ENCODE measurements around the gene TDRD9.
A peak's percentile ranks its signal among the peaks of the same experiment; 100 is the strongest.

Gene TDRD9

DNA sequence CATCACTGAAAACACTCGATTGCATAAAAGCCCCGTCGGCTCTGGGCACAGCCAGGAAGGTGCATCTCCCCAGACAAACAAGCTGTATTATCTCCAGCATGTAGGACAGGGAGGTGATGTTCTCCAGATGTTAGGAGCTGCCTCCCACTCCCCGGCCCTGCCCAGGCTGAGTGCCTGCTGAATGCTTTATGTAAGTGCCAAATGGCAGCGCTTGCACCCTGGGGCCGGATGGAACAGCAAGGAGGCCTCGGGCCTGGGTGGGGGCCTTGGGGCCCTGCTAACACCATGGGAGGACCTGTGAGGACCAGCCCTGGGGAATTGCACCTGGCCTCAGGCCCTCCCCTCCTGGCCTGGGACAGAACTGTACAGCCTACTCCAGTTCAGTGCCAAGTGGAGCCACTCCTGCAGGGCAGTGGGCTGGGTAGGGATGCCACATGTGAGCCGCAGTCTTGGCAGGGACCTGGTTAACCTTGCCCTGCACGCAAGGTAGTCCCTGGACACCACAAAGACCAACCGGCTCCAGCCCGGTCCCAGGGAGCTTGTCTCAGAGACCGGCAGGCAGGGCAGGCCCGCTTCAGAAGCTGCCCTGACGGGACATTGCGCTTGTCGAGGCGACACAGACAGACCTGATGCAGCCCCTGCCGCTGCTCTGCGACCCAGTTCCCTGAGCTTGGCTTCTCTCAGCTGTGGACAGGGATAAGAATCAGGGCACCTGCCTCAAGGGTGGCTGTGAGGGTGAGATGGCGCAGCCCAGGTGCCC, 45.6 kb upstream of the TDRD9 start:
- TF ChIP-seq CTCF (IDR thresholded peaks at IDR 0.05; ENCODE audit: low read depth, low read length), result no peak
- H3K4me3 ChIP-seq (ENCODE audit: low read depth, low read length), result no peak overlapping the region
- DNase-seq (ENCODE audit: low read depth, low spot score), result no peak
- in situ Hi-C loops (cut with HindIII; ENCODE audit: low sequenced_read_pairs), result no loop called here

- TF ChIP-seq CTCF (IDR thresholded peaks at IDR 0.05; ENCODE audit: low read depth, low read length), result no peak
- no peak for DNase-seq (ENCODE audit: low read depth, low spot score)
- in situ Hi-C loops (cut with HindIII; ENCODE audit: low sequenced_read_pairs), result no loop called here
- H3K4me3 ChIP-seq (ENCODE audit: low read depth, low read length), result no peak overlapping the region
Measured at GRCh38 chr14:103883263-103883523, 45.1 kb upstream of the TDRD9 start.

GRCh38 chr14:103884854-103885253, 43.4 kb upstream of the TDRD9 start:
- in situ Hi-C loops (cut with HindIII; ENCODE audit: low sequenced_read_pairs), result no loop called here
- no peak for DNase-seq (ENCODE audit: low read depth, low spot score)
- H3K4me3 ChIP-seq (ENCODE audit: low read depth, low read length), result no peak overlapping the region
- TF ChIP-seq CTCF (IDR thresholded peaks at IDR 0.05; ENCODE audit: low read depth, low read length), result no peak

DNA sequence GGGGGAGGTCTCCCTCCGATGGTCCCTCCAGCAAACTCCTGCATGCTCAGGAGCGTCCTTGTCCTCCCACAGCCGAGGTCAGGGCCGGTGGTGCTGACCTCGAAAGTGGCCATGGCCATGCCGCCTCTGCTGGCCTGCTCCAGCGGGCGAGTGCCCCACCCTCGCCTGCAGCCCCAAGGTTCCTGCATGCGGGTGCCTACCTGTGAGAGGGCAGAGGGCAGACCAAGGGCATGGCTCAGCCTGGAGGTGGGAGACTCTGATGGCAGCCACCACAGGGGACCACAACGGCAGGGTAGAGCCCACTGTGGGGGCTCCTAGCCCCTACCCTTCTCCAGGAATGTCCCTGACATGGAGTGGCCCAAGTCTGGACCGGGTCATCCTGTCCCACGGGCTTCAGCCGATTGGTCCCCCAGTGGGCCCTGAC, 42.7 kb upstream of the TDRD9 start:
- no peak overlapping the region for H3K4me3 ChIP-seq (ENCODE audit: low read depth, low read length)
- in situ Hi-C loops (cut with HindIII; ENCODE audit: low sequenced_read_pairs), result no loop called here
- no peak for TF ChIP-seq CTCF (IDR thresholded peaks at IDR 0.05; ENCODE audit: low read depth, low read length)
- no peak for DNase-seq (ENCODE audit: low read depth, low spot score)

DNA sequence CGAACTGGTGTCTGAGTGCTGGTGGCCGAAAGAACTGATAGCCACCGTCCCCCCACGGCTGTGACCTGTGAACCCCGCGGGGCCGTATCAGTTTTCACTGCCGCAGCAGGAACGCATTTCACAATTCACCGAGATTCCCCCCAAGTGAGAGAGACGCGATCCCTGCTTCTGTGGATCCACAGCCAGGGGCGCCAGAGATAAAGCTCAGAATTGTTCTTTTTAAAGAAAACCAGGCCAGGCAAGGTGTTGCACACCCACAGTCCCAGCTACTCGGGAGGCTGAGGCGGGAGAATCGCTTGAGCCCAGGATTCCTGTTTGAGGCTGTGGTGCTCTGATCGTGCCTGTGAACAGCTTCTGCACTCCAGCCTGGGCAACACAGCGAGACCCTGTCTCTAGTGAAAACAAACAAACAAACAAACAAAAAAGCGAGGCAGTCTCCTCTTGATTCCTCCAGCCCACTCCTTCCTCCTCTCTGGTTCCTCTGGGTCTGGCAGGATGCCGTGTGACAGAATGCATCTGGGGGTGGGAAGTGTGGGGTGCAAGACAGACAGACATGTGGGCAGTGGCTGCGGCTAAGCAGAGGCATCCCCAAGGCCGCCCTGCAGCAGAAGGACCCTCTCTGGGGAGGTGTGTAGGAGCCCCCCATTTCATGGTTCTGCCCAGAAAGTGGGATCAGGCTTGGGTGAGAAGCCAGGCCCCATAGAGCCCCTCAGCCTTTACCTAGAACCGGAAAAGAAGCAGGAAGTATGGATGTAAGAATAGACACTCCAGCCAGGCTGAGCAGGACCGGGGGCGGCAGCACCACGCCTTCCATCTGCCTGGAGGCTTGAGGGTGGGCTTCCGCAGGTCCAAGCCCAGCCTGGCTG, 41.7 kb upstream of the TDRD9 start:
- DNase-seq (ENCODE audit: low read depth, low spot score), result no peak
- no peak overlapping the region for H3K4me3 ChIP-seq (ENCODE audit: low read depth, low read length)
- peak; percentile 50 for TF ChIP-seq CTCF (IDR thresholded peaks at IDR 0.05; ENCODE audit: low read depth, low read length)
- in situ Hi-C loops (cut with HindIII; ENCODE audit: low sequenced_read_pairs), result no loop called here

DNA sequence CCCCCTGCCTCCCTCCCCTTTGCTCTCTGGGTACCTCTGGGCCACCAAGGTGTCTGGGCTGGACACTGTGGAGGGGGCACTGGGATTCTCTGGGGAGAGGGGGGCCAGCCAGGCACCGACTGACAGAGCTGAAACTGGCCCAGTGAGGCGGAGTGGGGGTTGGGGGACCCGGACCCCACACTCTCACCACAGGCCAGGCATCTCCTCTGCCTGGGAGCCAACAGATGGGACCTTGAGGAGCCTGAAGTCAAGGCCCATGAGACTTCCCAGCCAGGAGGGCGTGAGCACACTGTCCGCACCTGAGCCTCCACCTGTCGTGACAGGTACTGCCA, 41.1 kb upstream of the TDRD9 start:
- TF ChIP-seq CTCF (IDR thresholded peaks at IDR 0.05; ENCODE audit: low read depth, low read length), result no peak
- no peak for DNase-seq (ENCODE audit: low read depth, low spot score)
- H3K4me3 ChIP-seq (ENCODE audit: low read depth, low read length), result no peak overlapping the region
- in situ Hi-C loops (cut with HindIII; ENCODE audit: low sequenced_read_pairs), result no loop called here
